HUES64 (cell line): Measurements from ENCODE around the gene CLEC18C. TPM values are rescaled to one million over a fixed set of nuclear protein-coding genes. Genes with fewer than 3 reads are reported as not detected.
"Not testable (repeated sequence)": the region's sequence is repeated elsewhere in the genome, so short reads cannot be mapped to it uniquely, and the experiment has no call there.

ENCODE experiments used
- H3K27ac ChIP-seq: 2 replicates; pipeline ENCODE4 v1.7.0; 2013; ENCODE audit warnings: low read depth, low read length, inconsistent platforms
- H3K27me3 ChIP-seq: 2 replicates; pipeline ENCODE4 v1.6.1; 2013; ENCODE audit warnings: mild to moderate bottlenecking, low read length; ENCODE audit not compliant: insufficient read depth
- H3K36me3 ChIP-seq: 2 replicates; pipeline ENCODE4 v1.6.1; 2013; ENCODE audit warnings: mild to moderate bottlenecking, low read length; ENCODE audit not compliant: insufficient read depth
- H3K4me1 ChIP-seq: 2 replicates; pipeline ENCODE4 v1.6.1; 2013; ENCODE audit warnings: mild to moderate bottlenecking, low read length, moderate library complexity; ENCODE audit not compliant: insufficient read depth
- H3K4me3 ChIP-seq: 2 replicates; pipeline ENCODE4 v1.5.1; 2013; ENCODE audit warnings: mild to moderate bottlenecking, low read length, moderate library complexity
- H3K9ac ChIP-seq: 2 replicates; pipeline ENCODE4 v1.6.1; 2013; ENCODE audit warnings: mild to moderate bottlenecking, low read depth, low read length
- H3K9me3 ChIP-seq: 2 replicates; pipeline ENCODE4 v1.6.1; 2013; ENCODE audit warnings: low read depth, low read length; ENCODE audit not compliant: insufficient read depth
- WGBS: fragments of 150-250, 120-280 bp; methylation state at CpG from one replicate; pipeline ENCODE4 v1.1.7; 2013; ENCODE audit warnings: missing lambda C conversion rate; 5-methylcytosine and 5-hydroxymethylcytosine counted together
- polyA plus RNA-seq, 2 experiments: library from polyadenylated mRNA; stranded (reverse); fragments of 50-300 nt; gene quantifications; one replicate each; pipeline ENCODE4 v1.2.3, GENCODE V29; 2013

The CLEC18C gene
- 0.50 TPM for polyA plus RNA-seq (2013, experiment 1 of 2)
- polyA plus RNA-seq (2013, experiment 2 of 2): 0.95 TPM

- 92% methylated on average over 14 of the region's 21 CpGs for WGBS
- not testable (repeated sequence) for H3K4me3 ChIP-seq, H3K9me3 ChIP-seq, H3K27me3 ChIP-seq, H3K4me1 ChIP-seq, H3K36me3 ChIP-seq, H3K9ac ChIP-seq, H3K27ac ChIP-seq
Observed at GRCh38 chr16:70173212-70173837, at the start of gene CLEC18C. TSS of gene CLEC18C (plus strand) at chr16:70173787. CDS start at chr16:70174279, 492 bp downstream.

- WGBS: 92% methylated on average over 14 of the region's 14 CpGs
Observed at GRCh38 chr16:70123822-70124221, 49.8 kb upstream of the CLEC18C start.

GRCh38 chr16:70126226-70126625 is 47.4 kb upstream of the CLEC18C start:
- H3K36me3 ChIP-seq: peaks cover 77% of the 10 kb centered on the region
- not testable (repeated sequence) for H3K9me3 ChIP-seq, H3K27me3 ChIP-seq, H3K9ac ChIP-seq, H3K4me1 ChIP-seq, H3K4me3 ChIP-seq, H3K27ac ChIP-seq
- 95% methylated on average over 11 of the region's 11 CpGs for WGBS

More at GRCh38 chr16:70123822-70124221, 49.8 kb upstream of the CLEC18C start:
- not testable (repeated sequence) for H3K4me3 ChIP-seq, H3K9ac ChIP-seq, H3K27me3 ChIP-seq, H3K4me1 ChIP-seq, H3K9me3 ChIP-seq, H3K27ac ChIP-seq
- peaks cover 65% of the 10 kb centered on the region for H3K36me3 ChIP-seq

DNA sequence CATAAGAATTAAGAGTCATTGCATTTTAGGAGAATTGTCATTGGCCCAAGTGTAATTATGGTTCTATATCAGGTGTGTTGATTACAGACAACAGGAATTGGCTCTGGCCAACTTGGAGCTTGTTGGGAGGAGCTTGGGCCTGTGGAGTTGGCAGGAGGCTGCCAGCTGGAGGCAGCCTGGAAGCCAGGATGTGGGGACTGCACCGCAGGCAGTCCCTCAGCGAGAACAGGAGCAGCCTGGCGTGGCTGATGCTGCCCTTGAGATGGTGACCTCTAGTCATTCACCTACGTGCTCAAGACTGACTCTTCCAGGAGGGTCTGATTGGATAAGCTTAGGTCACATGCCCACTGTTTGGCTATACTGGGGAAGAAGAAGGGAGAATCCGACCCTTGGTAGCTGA is 45.9 kb upstream of the CLEC18C start:
- not testable (repeated sequence) for H3K4me3 ChIP-seq
- H3K36me3 ChIP-seq: peaks cover 77% of the 10 kb centered on the region

GRCh38 chr16:70128844-70129243 is 44.7 kb upstream of the CLEC18C start:
- not testable (repeated sequence) for H3K9ac ChIP-seq, H3K4me1 ChIP-seq, H3K27ac ChIP-seq, H3K9me3 ChIP-seq, H3K4me3 ChIP-seq, H3K27me3 ChIP-seq
- peaks cover 78% of the 10 kb centered on the region for H3K36me3 ChIP-seq
- 95% methylated on average over 6 of the region's 10 CpGs for WGBS

More for the DNA sequence above, 45.9 kb upstream of the CLEC18C start:
- not testable (repeated sequence) for H3K9me3 ChIP-seq, H3K9ac ChIP-seq, H3K27me3 ChIP-seq, H3K4me1 ChIP-seq, H3K27ac ChIP-seq
- 90% methylated on average over 5 of the region's 5 CpGs for WGBS

- H3K9ac ChIP-seq, H3K27me3 ChIP-seq, H3K4me1 ChIP-seq, H3K4me3 ChIP-seq, H3K27ac ChIP-seq, H3K9me3 ChIP-seq: not testable (repeated sequence)
- WGBS: 92% methylated on average over 8 of the region's 8 CpGs
- peaks cover 83% of the 10 kb centered on the region for H3K36me3 ChIP-seq
Observed at GRCh38 chr16:70135796-70136195, 37.8 kb upstream of the CLEC18C start.

- H3K36me3 ChIP-seq: peaks cover 86% of the 10 kb centered on the region
- not testable (repeated sequence) for H3K9me3 ChIP-seq, H3K27ac ChIP-seq, H3K4me3 ChIP-seq, H3K27me3 ChIP-seq, H3K4me1 ChIP-seq, H3K9ac ChIP-seq
- WGBS: 96% methylated on average over 2 of the region's 2 CpGs
Observed at GRCh38 chr16:70136595-70136994, 37.0 kb upstream of the CLEC18C start.

- H3K4me3 ChIP-seq, H3K9me3 ChIP-seq, H3K27me3 ChIP-seq, H3K4me1 ChIP-seq, H3K27ac ChIP-seq, H3K9ac ChIP-seq: not testable (repeated sequence)
- peaks cover 68% of the 10 kb centered on the region for H3K36me3 ChIP-seq
- 98% methylated on average over 8 of the region's 10 CpGs for WGBS
Observed at GRCh38 chr16:70142739-70143138, 30.8 kb upstream of the CLEC18C start.

DNA sequence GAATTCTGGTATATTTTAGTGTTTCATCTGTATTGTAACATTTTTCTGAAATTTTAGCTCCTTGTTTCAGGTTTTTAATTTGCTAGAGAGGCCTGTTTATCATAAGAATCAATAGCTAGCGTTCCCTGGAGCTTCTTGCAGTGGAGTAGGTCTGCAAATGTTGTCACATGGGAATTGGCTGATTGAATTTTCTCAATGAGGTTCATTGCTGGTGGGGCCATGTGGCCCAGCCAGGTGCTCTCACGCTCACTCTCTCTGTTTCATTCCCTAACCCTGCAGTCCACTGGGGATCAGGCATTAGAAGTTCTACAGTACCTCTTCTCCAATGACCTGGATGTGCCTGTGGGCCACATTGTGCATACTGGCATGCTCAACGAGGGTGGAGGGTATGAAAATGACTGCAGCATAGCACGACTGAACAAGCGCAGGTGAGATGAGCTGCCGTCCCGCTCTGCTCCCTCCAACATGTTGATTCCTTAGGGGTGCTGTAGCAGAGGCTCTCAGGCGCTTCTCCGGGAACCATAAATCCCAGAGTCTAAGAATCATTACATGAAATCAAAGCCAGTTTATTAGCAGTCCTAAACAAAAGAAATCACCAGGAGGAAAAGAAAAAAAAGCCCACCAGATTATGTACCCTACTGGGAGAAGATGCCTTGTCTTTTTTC is 30.2 kb upstream of the CLEC18C start:
- H3K9ac ChIP-seq, H3K27me3 ChIP-seq, H3K9me3 ChIP-seq, H3K4me3 ChIP-seq, H3K27ac ChIP-seq, H3K4me1 ChIP-seq: not testable (repeated sequence)
- 83% methylated on average over 8 of the region's 9 CpGs for WGBS
- H3K36me3 ChIP-seq: peaks cover 70% of the 10 kb centered on the region

DNA sequence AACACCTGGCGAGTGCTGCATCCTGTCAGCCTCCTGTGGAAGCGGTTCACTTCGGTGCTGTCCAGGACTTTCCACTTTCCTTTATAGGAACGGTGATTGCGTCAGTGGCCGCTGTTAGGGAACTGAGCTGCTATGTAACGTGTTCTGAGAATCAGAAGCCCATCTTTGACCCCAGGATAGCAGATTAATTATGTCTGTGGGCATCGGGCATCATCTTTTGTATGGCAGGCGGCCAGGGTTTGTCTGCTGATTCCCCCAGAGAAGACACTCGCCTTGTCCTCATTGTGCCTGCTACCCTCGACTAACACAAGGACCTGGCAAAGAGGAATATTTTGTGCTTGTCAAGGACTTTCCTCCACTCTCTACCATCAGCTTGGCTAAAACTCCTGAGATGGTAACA is 25.7 kb upstream of the CLEC18C start:
- not testable (repeated sequence) for H3K4me1 ChIP-seq, H3K9me3 ChIP-seq, H3K27ac ChIP-seq, H3K4me3 ChIP-seq, H3K27me3 ChIP-seq, H3K9ac ChIP-seq
- 93% methylated on average over 10 of the region's 11 CpGs for WGBS
- peaks cover 75% of the 10 kb centered on the region for H3K36me3 ChIP-seq

DNA sequence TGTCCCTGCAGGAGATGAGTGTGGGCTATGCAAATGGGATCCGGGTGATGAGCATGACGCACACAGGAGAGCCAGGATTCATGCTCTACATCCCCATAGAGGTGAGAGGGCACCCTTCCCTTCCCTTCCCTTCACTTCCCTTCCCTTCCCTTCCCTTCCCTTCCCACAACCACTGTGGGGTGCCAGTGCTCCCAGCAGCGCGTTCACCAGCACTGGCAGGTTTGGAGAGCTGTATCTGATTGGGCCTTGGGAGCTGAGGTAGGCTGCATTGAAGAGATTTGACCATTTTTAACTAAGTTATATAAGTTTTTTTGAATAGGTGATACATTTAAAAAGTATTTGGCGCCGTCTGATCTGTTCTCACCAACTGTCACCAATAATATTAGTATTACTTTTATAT is 25.1 kb upstream of the CLEC18C start:
- 91% methylated on average over 4 of the region's 6 CpGs for WGBS

DNA sequence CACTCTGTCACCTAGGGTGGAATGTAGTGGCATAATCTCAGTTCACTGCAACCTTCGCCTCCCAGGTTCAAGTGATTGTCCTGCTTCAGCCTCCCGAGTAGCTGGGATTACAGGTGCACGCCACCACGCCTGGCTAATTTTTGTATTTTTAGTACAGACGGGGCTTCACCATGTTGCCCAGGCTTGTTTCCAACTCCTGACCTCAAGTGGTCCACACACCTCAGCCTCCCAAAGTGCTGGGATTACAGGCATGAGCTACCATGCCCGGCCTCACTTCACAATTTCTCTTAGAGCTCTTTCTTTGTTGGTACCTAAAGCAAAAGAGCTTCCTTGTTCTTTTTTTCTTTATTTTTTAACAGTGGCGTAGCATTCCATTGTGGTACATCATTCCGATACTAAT is 24.3 kb upstream of the CLEC18C start:
- H3K27me3 ChIP-seq, H3K4me1 ChIP-seq, H3K9ac ChIP-seq, H3K4me3 ChIP-seq, H3K27ac ChIP-seq, H3K9me3 ChIP-seq: not testable (repeated sequence)
- peaks cover 76% of the 10 kb centered on the region for H3K36me3 ChIP-seq
- 96% methylated on average over 8 of the region's 8 CpGs for WGBS

More for the DNA sequence above, 25.1 kb upstream of the CLEC18C start:
- H3K4me1 ChIP-seq, H3K4me3 ChIP-seq, H3K27ac ChIP-seq, H3K9me3 ChIP-seq, H3K27me3 ChIP-seq, H3K9ac ChIP-seq: not testable (repeated sequence)
- peaks cover 75% of the 10 kb centered on the region for H3K36me3 ChIP-seq
